WERI-Rb-1 (cell line): Measurements from ENCODE around the gene SPATA9.

ENCODE experiments used
- DNase-seq: peaks from one replicate; pipeline ENCODE4 v3.0.0-alpha.2; 2020
- H3K27ac ChIP-seq: fragments of 250-450 bp; sonication (Bioruptor Pico); 2 replicates; pipeline ENCODE4 v1.5.1; 2020; ENCODE audit warnings: mild to moderate bottlenecking, moderate library complexity
- H3K27me3 ChIP-seq: fragments of 250-450 bp; sonication (Bioruptor Pico); 2 replicates; pipeline ENCODE4 v1.5.1; 2021; ENCODE audit warnings: mild to moderate bottlenecking, low read depth, moderate library complexity; ENCODE audit not compliant: insufficient read depth, severe bottlenecking
- H3K36me3 ChIP-seq: fragments of 250-450 bp; sonication (Bioruptor Pico); 2 replicates; pipeline ENCODE4 v1.5.1; 2020; ENCODE audit warnings: mild to moderate bottlenecking, moderate library complexity
- H3K4me3 ChIP-seq: 2 replicates; pipeline ENCODE4 v1.5.1; 2011; ENCODE audit warnings: low read depth, mild to moderate bottlenecking, control low read depth, low read length
- H3K9me3 ChIP-seq: fragments of 250-450 bp; sonication (Bioruptor Pico); 2 replicates; pipeline ENCODE4 v1.5.1; 2021; ENCODE audit warnings: mild to moderate bottlenecking, moderate library complexity; ENCODE audit not compliant: severe bottlenecking
- TF ChIP-seq, protein P1 (sequence below): IDR thresholded peaks from 2 replicates; pipeline ENCODE4 v1.5.1; 2011; ENCODE audit warnings: low read depth, mild to moderate bottlenecking, control low read depth, inconsistent platforms, low read length

SPATA9 gene

DNA sequence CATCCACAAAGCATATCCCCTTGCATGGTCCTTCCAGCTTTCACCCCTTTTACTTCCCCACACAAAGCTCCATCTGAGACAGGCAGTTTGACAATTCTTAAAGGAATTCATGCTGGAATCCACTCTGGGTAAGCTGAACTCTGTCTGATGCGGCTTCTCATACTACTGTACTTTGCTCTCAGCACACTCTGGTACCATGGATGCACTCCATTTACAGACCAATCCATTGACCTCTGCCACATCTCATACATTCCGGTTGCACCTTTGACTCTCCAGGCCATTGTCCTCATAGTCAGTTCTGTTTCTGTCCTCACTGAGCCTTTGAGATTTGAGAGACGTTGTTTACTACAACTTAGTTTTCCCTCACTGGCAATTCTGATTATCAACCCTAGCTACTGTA lies 12.2 kb downstream of the SPATA9 start:
- no peaks in the 10 kb centered on the region for H3K27me3 ChIP-seq
- TF ChIP-seq, protein P1, sequence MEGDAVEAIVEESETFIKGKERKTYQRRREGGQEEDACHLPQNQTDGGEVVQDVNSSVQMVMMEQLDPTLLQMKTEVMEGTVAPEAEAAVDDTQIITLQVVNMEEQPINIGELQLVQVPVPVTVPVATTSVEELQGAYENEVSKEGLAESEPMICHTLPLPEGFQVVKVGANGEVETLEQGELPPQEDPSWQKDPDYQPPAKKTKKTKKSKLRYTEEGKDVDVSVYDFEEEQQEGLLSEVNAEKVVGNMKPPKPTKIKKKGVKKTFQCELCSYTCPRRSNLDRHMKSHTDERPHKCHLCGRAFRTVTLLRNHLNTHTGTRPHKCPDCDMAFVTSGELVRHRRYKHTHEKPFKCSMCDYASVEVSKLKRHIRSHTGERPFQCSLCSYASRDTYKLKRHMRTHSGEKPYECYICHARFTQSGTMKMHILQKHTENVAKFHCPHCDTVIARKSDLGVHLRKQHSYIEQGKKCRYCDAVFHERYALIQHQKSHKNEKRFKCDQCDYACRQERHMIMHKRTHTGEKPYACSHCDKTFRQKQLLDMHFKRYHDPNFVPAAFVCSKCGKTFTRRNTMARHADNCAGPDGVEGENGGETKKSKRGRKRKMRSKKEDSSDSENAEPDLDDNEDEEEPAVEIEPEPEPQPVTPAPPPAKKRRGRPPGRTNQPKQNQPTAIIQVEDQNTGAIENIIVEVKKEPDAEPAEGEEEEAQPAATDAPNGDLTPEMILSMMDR = no peak
- no peak overlapping the region for H3K4me3 ChIP-seq
- no peak for DNase-seq
- no peaks in the 10 kb centered on the region for H3K36me3 ChIP-seq
- no peak overlapping the region for H3K27ac ChIP-seq
- no peaks in the 10 kb centered on the region for H3K9me3 ChIP-seq

DNA sequence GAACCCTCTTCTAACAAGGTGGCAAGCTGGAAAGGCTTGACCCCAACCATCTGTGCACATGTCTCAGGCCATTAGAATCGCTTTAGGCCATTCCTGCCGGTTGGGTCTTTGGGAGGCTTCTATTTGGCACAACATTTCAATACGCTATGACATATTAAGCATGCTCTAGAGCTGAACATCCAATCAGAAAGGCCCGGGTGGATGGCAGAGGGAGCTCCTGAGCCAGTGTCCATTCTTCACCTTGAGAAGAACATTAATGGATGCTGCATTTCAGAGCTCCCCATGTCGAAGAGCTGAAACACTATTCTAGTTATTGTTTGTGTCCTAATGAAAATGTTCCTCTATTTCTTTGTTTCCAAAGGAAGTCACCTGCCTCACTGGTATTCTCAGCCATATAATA lies 12.8 kb downstream of the SPATA9 start:
- no peak for DNase-seq
- Histone ChIP-seq H3K36me3 (no peaks in the 10 kb centered on the region), H3K9me3 (no peaks in the 10 kb centered on the region), H3K27ac (no peak overlapping the region), H3K27me3 (no peaks in the 10 kb centered on the region), H3K4me3 (no peak overlapping the region)
- TF ChIP-seq, protein P1 = no peak

DNA sequence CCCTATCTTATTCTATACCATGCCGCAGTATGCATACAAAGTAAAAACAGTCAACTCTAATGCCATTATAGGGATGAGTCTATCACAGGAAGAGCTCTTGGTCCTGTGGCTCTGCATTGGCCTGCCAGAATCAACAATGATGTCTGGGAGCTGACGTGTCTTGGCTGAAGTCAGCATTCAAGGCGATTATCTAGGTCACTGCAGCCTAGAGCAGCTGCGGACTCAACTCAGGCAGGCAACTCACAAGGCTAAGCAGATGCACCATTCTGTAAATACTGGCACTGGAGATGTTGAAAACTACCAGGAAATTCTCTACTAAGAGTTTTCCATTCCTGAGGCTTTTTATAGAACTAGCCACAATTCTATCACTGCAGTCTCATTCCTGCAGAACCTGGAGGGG lies 13.3 kb downstream of the SPATA9 start:
- TF ChIP-seq, protein P1 = no peak
- no peaks in the 10 kb centered on the region for H3K36me3 ChIP-seq

DNA sequence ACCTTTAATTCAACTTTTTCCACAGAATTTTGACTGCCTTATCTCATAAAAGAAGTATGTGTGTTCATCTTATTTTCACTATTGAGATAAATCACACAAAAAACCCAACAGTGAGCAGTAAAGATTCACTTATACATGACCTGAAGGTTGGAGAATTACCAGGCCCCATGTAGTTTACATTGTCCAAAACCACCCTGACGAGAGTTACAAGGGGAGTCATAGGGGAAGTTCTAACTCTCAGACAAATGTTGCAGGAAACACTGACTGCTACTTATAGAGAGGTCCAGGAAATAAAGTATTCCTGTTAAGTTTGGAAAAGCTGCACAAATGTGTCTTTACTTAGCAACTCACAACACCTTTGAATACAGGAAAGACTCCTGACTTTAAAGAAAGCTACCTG lies 14.1 kb downstream of the SPATA9 start:
- H3K9me3 ChIP-seq = no peaks in the 10 kb centered on the region
- H3K27me3 ChIP-seq = no peaks in the 10 kb centered on the region
- no peak overlapping the region for H3K4me3 ChIP-seq
- DNase-seq = no peak
- no peaks in the 10 kb centered on the region for H3K36me3 ChIP-seq
- no peak overlapping the region for H3K27ac ChIP-seq
- TF ChIP-seq, protein P1 = no peak

More for the DNA sequence above, 13.3 kb downstream of the SPATA9 start:
- Histone ChIP-seq H3K4me3 (no peak overlapping the region), H3K9me3 (no peaks in the 10 kb centered on the region), H3K27me3 (no peaks in the 10 kb centered on the region), H3K27ac (no peak overlapping the region)
- peak; percentile 26 for DNase-seq

DNA sequence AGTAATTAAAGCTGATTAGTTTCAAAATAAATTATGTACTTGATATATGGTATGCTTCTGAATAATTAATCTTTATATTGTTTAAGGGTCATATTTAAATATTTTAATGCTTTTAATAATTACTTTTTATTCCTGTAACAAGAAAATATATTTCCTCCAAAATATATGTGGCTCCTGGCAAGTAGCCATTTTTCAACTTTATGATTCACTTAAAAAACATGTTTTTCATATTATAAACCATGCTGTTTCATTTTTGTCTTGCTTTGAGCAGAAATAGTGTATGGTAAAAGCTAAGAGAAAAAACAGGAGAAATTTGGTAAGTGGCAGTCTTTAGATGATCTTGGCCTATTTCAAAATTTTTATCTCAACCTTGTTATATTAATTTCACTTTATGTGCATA lies 14.6 kb downstream of the SPATA9 start:
- no peak for DNase-seq
- no peaks in the 10 kb centered on the region for H3K27me3 ChIP-seq
- H3K9me3 ChIP-seq = no peaks in the 10 kb centered on the region
- no peak overlapping the region for H3K4me3 ChIP-seq
- no peaks in the 10 kb centered on the region for H3K36me3 ChIP-seq
- H3K27ac ChIP-seq = no peak overlapping the region
- TF ChIP-seq, protein P1 = no peak

DNA sequence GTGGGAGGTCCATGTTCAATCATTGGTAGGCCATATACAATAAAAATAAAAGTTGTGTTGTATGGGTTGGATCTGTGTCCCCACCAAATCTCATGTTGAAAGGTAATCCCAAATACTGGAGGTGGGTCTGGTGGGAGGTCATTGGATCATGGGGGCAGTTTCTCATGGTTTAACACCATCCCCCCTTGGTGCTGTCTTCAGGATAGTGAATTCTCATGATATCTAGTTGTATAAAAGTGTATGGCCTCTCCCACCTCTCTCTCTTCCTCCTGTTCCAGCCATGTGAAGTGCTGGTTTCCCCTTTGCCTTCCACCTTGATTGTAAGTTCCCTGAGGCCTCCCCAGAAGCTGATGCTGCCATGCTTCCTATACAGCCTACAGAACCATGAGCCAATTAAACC lies 15.1 kb downstream of the SPATA9 start:
- Histone ChIP-seq H3K9me3 (no peaks in the 10 kb centered on the region), H3K27me3 (no peaks in the 10 kb centered on the region), H3K36me3 (no peaks in the 10 kb centered on the region), H3K27ac (no peak overlapping the region), H3K4me3 (no peak overlapping the region)
- no peak for DNase-seq
- TF ChIP-seq, protein P1 = no peak
